Right lobe of liver (tissue), 6 donors: Measurements from ENCODE around the gene ZCCHC7. TPM values are rescaled to one million over a fixed set of nuclear protein-coding genes. Genes with fewer than 3 reads are reported as not detected.

Source experiments
- ATAC-seq, 4 donors: fragments of 200-7000 bp; cut with Tn5 transposase; one replicate each; pipeline ENCODE4 v1.9.1; 2020; ENCODE audit warnings: mild to moderate bottlenecking in 4 of 4, moderate library complexity in 4 of 4
- DNase-seq, 3 donors: peaks; one replicate each; pipeline ENCODE4 v3.0.0-alpha.2; 2020
- H3K27ac ChIP-seq, 3 donors: fragments of 200-600 bp; one replicate each; pipeline ENCODE4 v1.8.0; 2022
- H3K27me3 ChIP-seq, 2 donors: fragments of 200-600 bp; one replicate each; pipeline ENCODE4 v1.8.0; 2022
- H3K36me3 ChIP-seq, 4 donors: fragments of 200-600 bp; sonication (generic) in 1 of 4; one replicate each; pipeline versions ENCODE4 v1.5.1 to v1.8.0; 2017 to 2022; ENCODE audit warnings: control low read depth in 1 of 4
- H3K4me1 ChIP-seq, 4 donors: fragments of 200-600 bp; sonication (generic) in 1 of 4; one replicate each; pipeline versions ENCODE4 v1.5.1 to v1.8.0; 2017 to 2022; ENCODE audit warnings: control low read depth in 1 of 4
- H3K4me3 ChIP-seq, 3 donors: fragments of 200-600 bp; one replicate each; pipeline ENCODE4 v1.8.0; 2022
- H3K9me3 ChIP-seq, 4 donors: fragments of 200-600 bp; sonication (generic) in 1 of 4; one replicate each; pipeline versions ENCODE4 v1.5.1 to v1.8.0; 2017 to 2022; ENCODE audit warnings: control low read depth in 1 of 4
- CTCF ChIP-seq, 4 donors: fragments of 200-600 bp in 3 of 4; fragments of 450-650 bp in 1 of 4; IDR thresholded peaks; one replicate each; pipeline versions ENCODE4 v1.5.1 to v1.8.0; 2016 to 2022; ENCODE audit warnings: antibody characterized with exemption in 4 of 4, mild to moderate bottlenecking in 2 of 4
- POLR2A ChIP-seq: fragments of 450-650 bp; IDR thresholded peaks from one replicate; pipeline ENCODE4 v1.6.1; 2017; ENCODE audit warnings: antibody characterized with exemption, mild to moderate bottlenecking
- WGBS: methylation state at CpG from one replicate; pipeline ENCODE4 v1.1.6; 2018; ENCODE audit warnings: low coverage, low lambda C conversion rate; ENCODE audit not compliant: insufficient coverage; ENCODE audit errors: missing lambda C conversion rate; 5-methylcytosine and 5-hydroxymethylcytosine counted together
- intact Hi-C, 2 donors: fragments of 100-400 bp; cut with DNase I; formaldehyde crosslinking; loops; one replicate each; pipeline versions ENCODE4 v1.11.2 to v1.14.1; 2022
- total RNA-seq, 6 experiments: library from RNA; depleted of rRNA in 2 of 6; stranded (reverse); fragments of >200 nt in 2 of 6; fragmentation: NEBNext Ultra II Directional in 3 of 6; extraction: Animal tissue kit (Norgen Biotek cat#: 25700) in 3 of 6; gene quantifications; one replicate each; pipeline versions ENCODE4 v1.1.0 to v1.2.4, GENCODE V29; 2016 to 2023
- donor health status: DM: no; HTN: yes; CAD: no.
- donor health status: DM: no; HTN: no; CAD: no.
- donor health status: DM: no; HTN: no; CAD: no.
- donor health status: DM: no; HTN: yes; CAD: no.
- donor health status: DM: no; HTN: yes; CAD: no.

ZCCHC7 gene
- total RNA-seq, 6 experiments from 2014 or later, result 5.9 to 10.0 (median 7.2) TPM

GRCh38 chr9:37383393-37383792 is 263.0 kb downstream of the ZCCHC7 start:
- Histone ChIP-seq H3K4me3 (no peak overlapping the region), H3K4me1 (no peaks in the 10 kb centered on the region), H3K27ac (no peak overlapping the region), H3K27me3 (no peaks in the 10 kb centered on the region), H3K36me3 (no peaks in the 10 kb centered on the region), H3K9me3 (no peaks in the 10 kb centered on the region)
- intact Hi-C loops, result no loop called here
- TF ChIP-seq POLR2A, result no peak
- no peak for TF ChIP-seq CTCF (IDR thresholded peaks at IDR 0.05)
- WGBS, result 50% methylated on average over 2 of the region's 6 CpGs
- ATAC-seq (no peak), DNase-seq (no peak)

- DNase-seq (no peak), ATAC-seq (no peak)
- no peaks in the 10 kb centered on the region for H3K27me3 ChIP-seq
- H3K36me3 ChIP-seq, result no peaks in the 10 kb centered on the region
- WGBS, result 66% methylated on average over 8 of the region's 12 CpGs
- H3K4me3 ChIP-seq, result no peak overlapping the region
- no peaks in the 10 kb centered on the region for H3K4me1 ChIP-seq
- H3K9me3 ChIP-seq, result no peaks in the 10 kb centered on the region
- intact Hi-C loops, result no loop called here
- TF ChIP-seq CTCF (IDR thresholded peaks at IDR 0.05) (no peak), POLR2A (no peak)
- no peak overlapping the region for H3K27ac ChIP-seq
Measured at GRCh38 chr9:37383876-37384746, 263.7 kb downstream of the ZCCHC7 start.

GRCh38 chr9:37385286-37385685 is 264.9 kb downstream of the ZCCHC7 start:
- Histone ChIP-seq H3K9me3 (no peaks in the 10 kb centered on the region), H3K4me1 (no peaks in the 10 kb centered on the region), H3K36me3 (no peaks in the 10 kb centered on the region), H3K27me3 (no peaks in the 10 kb centered on the region), H3K4me3 (no peak overlapping the region), H3K27ac (no peak overlapping the region)
- intact Hi-C loops, result no loop called here
- DNase-seq (no peak), ATAC-seq (no peak)
- WGBS, result 100% methylated on average over 1 of the region's 6 CpGs
- TF ChIP-seq CTCF (IDR thresholded peaks at IDR 0.05) (no peak), POLR2A (no peak)

- no peak overlapping the region for H3K4me3 ChIP-seq
- 91% methylated on average over 9 of the region's 10 CpGs for WGBS
- H3K4me1 ChIP-seq, result no peaks in the 10 kb centered on the region
- no peaks in the 10 kb centered on the region for H3K9me3 ChIP-seq
- H3K27ac ChIP-seq, result no peak overlapping the region
- TF ChIP-seq CTCF (IDR thresholded peaks at IDR 0.05) (no peak), POLR2A (no peak)
- H3K36me3 ChIP-seq, result no peaks in the 10 kb centered on the region
- no peak for ATAC-seq
- DNase-seq, result no peak
- intact Hi-C loops, result no loop called here
- no peaks in the 10 kb centered on the region for H3K27me3 ChIP-seq
Measured at GRCh38 chr9:37386988-37387387, 266.6 kb downstream of the ZCCHC7 start.
